WTC11 (cell line): ENCODE measurements around the gene MCF2L2. TPM values are rescaled to one million over a fixed set of nuclear protein-coding genes. Genes with fewer than 3 reads are reported as not detected.

Source experiments
- ATAC-seq: fragments of 200-7000 bp; cut with Tn5 transposase; 2 replicates; pipeline ENCODE4 v1.10.0; 2021; ENCODE audit warnings: mild to moderate bottlenecking, moderate library complexity
- CTCF ChIA-PET: fragments of 300-600 bp; sonication (Branson Sonifier 250); formaldehyde crosslinking; loops from one replicate; lab custom pipeline; 2021; ENCODE audit warnings: antibody characterized with exemption; lab: Charles Lee
- POLR2A ChIA-PET: fragments of 350-600 bp; sonication (Branson Sonifier 250); formaldehyde crosslinking; loops from one replicate; lab custom pipeline; 2021; ENCODE audit warnings: antibody characterized with exemption; lab: Charles Lee
- DNase-seq: peaks from one replicate; pipeline ENCODE4 v3.0.0; 2021; ENCODE audit warnings: low spot score
- H3K27ac Mint-ChIP-seq: 2 replicates; pipeline ENCODE4 v1.8.0; 2021; ENCODE audit warnings: mixed read lengths
- H3K27me3 Mint-ChIP-seq: 2 replicates; pipeline ENCODE4 v1.8.0; 2021; ENCODE audit warnings: low read depth, mild to moderate bottlenecking, moderate library complexity, mixed read lengths
- H3K36me3 Mint-ChIP-seq: 2 replicates; pipeline ENCODE4 v1.8.0; 2021; ENCODE audit warnings: mixed read lengths
- H3K4me1 Mint-ChIP-seq: 2 replicates; pipeline ENCODE4 v1.8.0; 2022; ENCODE audit warnings: mixed read lengths
- H3K4me3 Mint-ChIP-seq: 2 replicates; pipeline ENCODE4 v1.8.0; 2021; ENCODE audit warnings: mild to moderate bottlenecking, moderate library complexity, mixed read lengths
- H3K9me3 Mint-ChIP-seq: 2 replicates; pipeline ENCODE4 v1.8.0; 2021; ENCODE audit warnings: mixed read lengths
- CBFB ChIP-seq: sonication (generic); formaldehyde crosslinking; IDR thresholded peaks from 2 replicates; pipeline ENCODE4 v1.8.1; 2022; ENCODE audit warnings: mild to moderate bottlenecking, low read depth, missing genetic modification reagents
- CREB1 ChIP-seq: sonication (generic); formaldehyde crosslinking; IDR thresholded peaks from 2 replicates; pipeline ENCODE4 v1.8.0; 2023; ENCODE audit warnings: mild to moderate bottlenecking, missing genetic modification reagents
- EMX1 ChIP-seq: fragments of 250-450 bp; sonication (Bioruptor Pico); IDR thresholded peaks from 2 replicates; pipeline ENCODE4 v1.8.0; 2021; ENCODE audit warnings: mild to moderate bottlenecking
- FOXJ3 ChIP-seq: sonication (generic); formaldehyde crosslinking; IDR thresholded peaks from 2 replicates; pipeline ENCODE4 v1.9.0; 2021; ENCODE audit warnings: missing genetic modification reagents, mild to moderate bottlenecking, borderline replicate concordance
- FOXK1 ChIP-seq: sonication (generic); formaldehyde crosslinking; IDR thresholded peaks from 2 replicates; pipeline ENCODE4 v1.8.0; 2022; ENCODE audit warnings: mild to moderate bottlenecking, moderate library complexity, missing genetic modification reagents
- NFE2L1 ChIP-seq: sonication (generic); formaldehyde crosslinking; IDR thresholded peaks from 2 replicates; pipeline ENCODE4 v1.8.1; 2023; ENCODE audit warnings: missing genetic modification reagents
- PRRX2 ChIP-seq: fragments of 250-450 bp; sonication (Bioruptor Pico); IDR thresholded peaks from 2 replicates; pipeline ENCODE4 v1.8.0; 2021; ENCODE audit warnings: mild to moderate bottlenecking
- SMAD3 ChIP-seq: sonication (generic); formaldehyde crosslinking; IDR thresholded peaks from 2 replicates; pipeline ENCODE4 v1.8.0; 2022; ENCODE audit warnings: missing genetic modification reagents, mild to moderate bottlenecking, borderline replicate concordance
- ZNF121 ChIP-seq: sonication (generic); formaldehyde crosslinking; IDR thresholded peaks from 2 replicates; pipeline ENCODE4 v1.8.0; 2023; ENCODE audit warnings: missing genetic modification reagents
- total RNA-seq: library from RNA; stranded (reverse); gene quantifications from 3 replicates; pipeline ENCODE4 v1.2.3, GENCODE V29; 2021
- TF ChIP-seq, protein P1 (sequence below): sonication (generic); formaldehyde crosslinking; IDR thresholded peaks from 2 replicates; pipeline ENCODE4 v1.8.1; 2023; ENCODE audit warnings: mild to moderate bottlenecking, missing genetic modification reagents, borderline replicate concordance
- TF ChIP-seq, protein P2 (sequence below): fragments of 200-600 bp; IDR thresholded peaks from 2 replicates; pipeline ENCODE4 v1.8.0; 2022; ENCODE audit warnings: antibody characterized with exemption
- TF ChIP-seq, protein P3 (sequence below): sonication (generic); formaldehyde crosslinking; IDR thresholded peaks from 2 replicates; pipeline ENCODE4 v1.8.1; 2023; ENCODE audit warnings: mild to moderate bottlenecking, missing genetic modification reagents, moderate library complexity
- TF ChIP-seq, protein P4 (sequence below): fragments of 250-450 bp; sonication (Bioruptor Pico); IDR thresholded peaks from 2 replicates; pipeline ENCODE4 v1.9.0; 2021; ENCODE audit warnings: mild to moderate bottlenecking
- TF ChIP-seq, protein P5 (sequence below): sonication (generic); formaldehyde crosslinking; conservative IDR thresholded peaks from 2 replicates; pipeline ENCODE4 v1.8.1; 2023; ENCODE audit warnings: mild to moderate bottlenecking, low read depth, missing genetic modification reagents, moderate library complexity

Gene MCF2L2
- total RNA-seq, 1 experiment from 2014 or later: 7.5 TPM

DNA sequence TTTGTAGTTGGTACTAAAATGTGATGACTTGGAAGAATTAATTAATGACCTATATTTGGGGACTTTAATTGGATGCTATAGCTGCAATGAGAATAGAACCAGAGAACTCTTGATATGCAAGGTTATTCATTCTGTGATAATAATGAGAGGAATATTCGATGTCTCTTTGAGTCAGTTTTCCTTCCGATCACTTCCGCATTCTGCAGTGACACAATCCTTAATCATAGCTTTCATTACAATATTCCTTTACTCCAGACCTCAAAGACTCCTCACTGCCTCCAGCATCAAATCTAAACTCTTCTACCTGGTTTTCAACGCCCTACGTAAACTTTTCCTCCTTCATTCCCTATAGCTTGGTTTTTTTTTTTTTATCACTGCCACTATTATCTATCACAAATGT is 153.8 kb downstream of the MCF2L2 start (continued):
- TF ChIP-seq FOXK1 (CRISPR knock-in tag): no peak
- TF ChIP-seq NFE2L1 (CRISPR knock-in tag): no peak
- TF ChIP-seq SMAD3: no peak
- no peak for TF ChIP-seq PRRX2
- TF ChIP-seq, protein P1, sequence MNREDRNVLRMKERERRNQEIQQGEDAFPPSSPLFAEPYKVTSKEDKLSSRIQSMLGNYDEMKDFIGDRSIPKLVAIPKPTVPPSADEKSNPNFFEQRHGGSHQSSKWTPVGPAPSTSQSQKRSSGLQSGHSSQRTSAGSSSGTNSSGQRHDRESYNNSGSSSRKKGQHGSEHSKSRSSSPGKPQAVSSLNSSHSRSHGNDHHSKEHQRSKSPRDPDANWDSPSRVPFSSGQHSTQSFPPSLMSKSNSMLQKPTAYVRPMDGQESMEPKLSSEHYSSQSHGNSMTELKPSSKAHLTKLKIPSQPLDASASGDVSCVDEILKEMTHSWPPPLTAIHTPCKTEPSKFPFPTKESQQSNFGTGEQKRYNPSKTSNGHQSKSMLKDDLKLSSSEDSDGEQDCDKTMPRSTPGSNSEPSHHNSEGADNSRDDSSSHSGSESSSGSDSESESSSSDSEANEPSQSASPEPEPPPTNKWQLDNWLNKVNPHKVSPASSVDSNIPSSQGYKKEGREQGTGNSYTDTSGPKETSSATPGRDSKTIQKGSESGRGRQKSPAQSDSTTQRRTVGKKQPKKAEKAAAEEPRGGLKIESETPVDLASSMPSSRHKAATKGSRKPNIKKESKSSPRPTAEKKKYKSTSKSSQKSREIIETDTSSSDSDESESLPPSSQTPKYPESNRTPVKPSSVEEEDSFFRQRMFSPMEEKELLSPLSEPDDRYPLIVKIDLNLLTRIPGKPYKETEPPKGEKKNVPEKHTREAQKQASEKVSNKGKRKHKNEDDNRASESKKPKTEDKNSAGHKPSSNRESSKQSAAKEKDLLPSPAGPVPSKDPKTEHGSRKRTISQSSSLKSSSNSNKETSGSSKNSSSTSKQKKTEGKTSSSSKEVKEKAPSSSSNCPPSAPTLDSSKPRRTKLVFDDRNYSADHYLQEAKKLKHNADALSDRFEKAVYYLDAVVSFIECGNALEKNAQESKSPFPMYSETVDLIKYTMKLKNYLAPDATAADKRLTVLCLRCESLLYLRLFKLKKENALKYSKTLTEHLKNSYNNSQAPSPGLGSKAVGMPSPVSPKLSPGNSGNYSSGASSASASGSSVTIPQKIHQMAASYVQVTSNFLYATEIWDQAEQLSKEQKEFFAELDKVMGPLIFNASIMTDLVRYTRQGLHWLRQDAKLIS: no peak
- no peak for TF ChIP-seq CREB1
- TF ChIP-seq, all 79 proteins: peak for 0

DNA sequence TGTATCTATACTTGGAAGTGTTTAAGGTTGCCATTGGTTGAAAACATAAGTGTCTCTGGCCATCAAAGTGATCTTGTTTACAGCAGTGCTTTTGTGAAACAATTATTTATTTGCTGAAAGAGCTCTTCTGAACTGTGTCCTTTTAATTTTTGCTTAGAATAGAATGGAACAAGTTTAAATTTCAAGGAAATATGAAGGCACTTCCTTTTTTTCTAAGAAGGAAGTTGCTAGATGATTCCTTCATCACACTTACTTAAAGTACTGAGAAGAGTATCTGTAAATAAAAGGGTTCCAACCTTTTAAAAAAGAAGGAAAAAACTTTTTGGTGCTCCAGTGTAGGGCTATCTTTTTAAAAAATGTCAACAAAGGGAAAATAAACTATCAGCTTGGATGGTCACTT is 155.6 kb downstream of the MCF2L2 start:
- H3K9me3 Mint-ChIP-seq: no peaks in the 10 kb centered on the region
- ATAC-seq: no peak
- H3K4me1 Mint-ChIP-seq: peaks cover 18% of the 10 kb centered on the region
- no peaks in the 10 kb centered on the region for H3K27me3 Mint-ChIP-seq
- no peak for TF ChIP-seq EMX1 (CRISPR knock-in tag)
- TF ChIP-seq FOXJ3 (CRISPR knock-in tag): no peak
- TF ChIP-seq, protein P2, sequence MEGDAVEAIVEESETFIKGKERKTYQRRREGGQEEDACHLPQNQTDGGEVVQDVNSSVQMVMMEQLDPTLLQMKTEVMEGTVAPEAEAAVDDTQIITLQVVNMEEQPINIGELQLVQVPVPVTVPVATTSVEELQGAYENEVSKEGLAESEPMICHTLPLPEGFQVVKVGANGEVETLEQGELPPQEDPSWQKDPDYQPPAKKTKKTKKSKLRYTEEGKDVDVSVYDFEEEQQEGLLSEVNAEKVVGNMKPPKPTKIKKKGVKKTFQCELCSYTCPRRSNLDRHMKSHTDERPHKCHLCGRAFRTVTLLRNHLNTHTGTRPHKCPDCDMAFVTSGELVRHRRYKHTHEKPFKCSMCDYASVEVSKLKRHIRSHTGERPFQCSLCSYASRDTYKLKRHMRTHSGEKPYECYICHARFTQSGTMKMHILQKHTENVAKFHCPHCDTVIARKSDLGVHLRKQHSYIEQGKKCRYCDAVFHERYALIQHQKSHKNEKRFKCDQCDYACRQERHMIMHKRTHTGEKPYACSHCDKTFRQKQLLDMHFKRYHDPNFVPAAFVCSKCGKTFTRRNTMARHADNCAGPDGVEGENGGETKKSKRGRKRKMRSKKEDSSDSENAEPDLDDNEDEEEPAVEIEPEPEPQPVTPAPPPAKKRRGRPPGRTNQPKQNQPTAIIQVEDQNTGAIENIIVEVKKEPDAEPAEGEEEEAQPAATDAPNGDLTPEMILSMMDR: no peak
- TF ChIP-seq CBFB (CRISPR knock-in tag): no peak
- no peak for TF ChIP-seq ZNF121 (CRISPR knock-in tag)
- TF ChIP-seq, protein P3, sequence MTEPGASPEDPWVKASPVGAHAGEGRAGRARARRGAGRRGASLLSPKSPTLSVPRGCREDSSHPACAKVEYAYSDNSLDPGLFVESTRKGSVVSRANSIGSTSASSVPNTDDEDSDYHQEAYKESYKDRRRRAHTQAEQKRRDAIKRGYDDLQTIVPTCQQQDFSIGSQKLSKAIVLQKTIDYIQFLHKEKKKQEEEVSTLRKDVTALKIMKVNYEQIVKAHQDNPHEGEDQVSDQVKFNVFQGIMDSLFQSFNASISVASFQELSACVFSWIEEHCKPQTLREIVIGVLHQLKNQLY: no peak
- TF ChIP-seq, protein P4, sequence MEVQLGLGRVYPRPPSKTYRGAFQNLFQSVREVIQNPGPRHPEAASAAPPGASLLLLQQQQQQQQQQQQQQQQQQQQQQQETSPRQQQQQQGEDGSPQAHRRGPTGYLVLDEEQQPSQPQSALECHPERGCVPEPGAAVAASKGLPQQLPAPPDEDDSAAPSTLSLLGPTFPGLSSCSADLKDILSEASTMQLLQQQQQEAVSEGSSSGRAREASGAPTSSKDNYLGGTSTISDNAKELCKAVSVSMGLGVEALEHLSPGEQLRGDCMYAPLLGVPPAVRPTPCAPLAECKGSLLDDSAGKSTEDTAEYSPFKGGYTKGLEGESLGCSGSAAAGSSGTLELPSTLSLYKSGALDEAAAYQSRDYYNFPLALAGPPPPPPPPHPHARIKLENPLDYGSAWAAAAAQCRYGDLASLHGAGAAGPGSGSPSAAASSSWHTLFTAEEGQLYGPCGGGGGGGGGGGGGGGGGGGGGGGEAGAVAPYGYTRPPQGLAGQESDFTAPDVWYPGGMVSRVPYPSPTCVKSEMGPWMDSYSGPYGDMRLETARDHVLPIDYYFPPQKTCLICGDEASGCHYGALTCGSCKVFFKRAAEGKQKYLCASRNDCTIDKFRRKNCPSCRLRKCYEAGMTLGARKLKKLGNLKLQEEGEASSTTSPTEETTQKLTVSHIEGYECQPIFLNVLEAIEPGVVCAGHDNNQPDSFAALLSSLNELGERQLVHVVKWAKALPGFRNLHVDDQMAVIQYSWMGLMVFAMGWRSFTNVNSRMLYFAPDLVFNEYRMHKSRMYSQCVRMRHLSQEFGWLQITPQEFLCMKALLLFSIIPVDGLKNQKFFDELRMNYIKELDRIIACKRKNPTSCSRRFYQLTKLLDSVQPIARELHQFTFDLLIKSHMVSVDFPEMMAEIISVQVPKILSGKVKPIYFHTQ (CRISPR knock-in tag): no peak
- TF ChIP-seq PRRX2: no peak
- TF ChIP-seq, protein P5, sequence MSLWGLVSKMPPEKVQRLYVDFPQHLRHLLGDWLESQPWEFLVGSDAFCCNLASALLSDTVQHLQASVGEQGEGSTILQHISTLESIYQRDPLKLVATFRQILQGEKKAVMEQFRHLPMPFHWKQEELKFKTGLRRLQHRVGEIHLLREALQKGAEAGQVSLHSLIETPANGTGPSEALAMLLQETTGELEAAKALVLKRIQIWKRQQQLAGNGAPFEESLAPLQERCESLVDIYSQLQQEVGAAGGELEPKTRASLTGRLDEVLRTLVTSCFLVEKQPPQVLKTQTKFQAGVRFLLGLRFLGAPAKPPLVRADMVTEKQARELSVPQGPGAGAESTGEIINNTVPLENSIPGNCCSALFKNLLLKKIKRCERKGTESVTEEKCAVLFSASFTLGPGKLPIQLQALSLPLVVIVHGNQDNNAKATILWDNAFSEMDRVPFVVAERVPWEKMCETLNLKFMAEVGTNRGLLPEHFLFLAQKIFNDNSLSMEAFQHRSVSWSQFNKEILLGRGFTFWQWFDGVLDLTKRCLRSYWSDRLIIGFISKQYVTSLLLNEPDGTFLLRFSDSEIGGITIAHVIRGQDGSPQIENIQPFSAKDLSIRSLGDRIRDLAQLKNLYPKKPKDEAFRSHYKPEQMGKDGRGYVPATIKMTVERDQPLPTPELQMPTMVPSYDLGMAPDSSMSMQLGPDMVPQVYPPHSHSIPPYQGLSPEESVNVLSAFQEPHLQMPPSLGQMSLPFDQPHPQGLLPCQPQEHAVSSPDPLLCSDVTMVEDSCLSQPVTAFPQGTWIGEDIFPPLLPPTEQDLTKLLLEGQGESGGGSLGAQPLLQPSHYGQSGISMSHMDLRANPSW (CRISPR knock-in tag): no peak
- H3K4me3 Mint-ChIP-seq: no peak overlapping the region
- no peak overlapping the region for H3K27ac Mint-ChIP-seq
- no peak for DNase-seq
- CTCF ChIA-PET: interaction anchor here (1.2 kb wide), 1 partner anchor 84 kb away, joined by 3 read pairs; no protein-coding TSS in a partner anchor
- H3K36me3 Mint-ChIP-seq: peaks cover 2% of the 10 kb centered on the region
- POLR2A ChIA-PET: no interaction called here
